GM11168 (cell line): ENCODE results near the gene CTSC.

Experiments
- in situ Hi-C: fragments of 300-500 bp; cut with MboI; formaldehyde crosslinking; loops from one replicate; pipeline ENCODE4 v1.12.0; 2022; ENCODE audit warnings: low sequenced_read_pairs; ENCODE audit not compliant: unreplicated experiment

The CTSC gene

DNA sequence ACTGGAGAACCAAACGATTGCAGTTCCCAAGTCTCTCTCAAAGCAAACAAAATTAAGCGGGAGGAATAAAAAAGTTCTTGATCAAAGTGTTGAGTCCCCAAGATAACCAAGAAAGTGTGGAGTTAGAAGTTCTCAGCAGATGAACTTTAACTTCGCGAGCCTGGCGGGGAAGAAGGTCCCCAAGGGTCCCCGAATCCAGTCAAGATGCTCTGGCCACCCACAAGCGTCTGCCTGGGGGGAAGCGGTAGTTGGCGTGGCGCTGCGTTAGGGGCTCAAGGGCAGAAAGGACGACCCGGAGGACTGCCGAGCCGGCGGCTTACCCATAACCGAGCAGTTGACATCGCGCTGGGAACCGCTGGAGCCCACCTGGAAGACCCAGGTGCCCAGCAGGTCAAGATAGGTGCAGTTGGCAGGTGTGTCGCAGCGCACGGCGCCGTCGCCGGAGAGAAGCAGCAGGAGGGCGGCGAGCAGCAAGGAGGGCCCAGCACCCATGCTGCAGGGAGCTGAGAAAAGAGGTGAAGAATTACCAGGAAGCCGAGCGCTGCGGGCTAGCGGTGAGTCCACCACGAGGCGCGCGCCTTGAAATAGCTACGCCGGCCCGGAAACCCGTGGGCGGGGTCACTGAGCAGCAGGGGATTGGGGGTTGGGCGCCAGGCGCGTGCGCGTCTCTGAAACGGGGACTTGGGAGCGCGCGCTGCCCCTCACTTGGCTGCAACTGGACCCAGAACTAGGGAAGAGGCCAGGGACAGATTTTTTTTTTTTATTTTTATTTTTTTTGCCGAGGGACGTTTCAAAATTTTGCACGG, at the start of gene CTSC:
Gene CTSC (minus strand): TSS at position 556 of the 806 bp plus-strand sequence. CDS start 64 bp downstream, at position 492.
- in situ Hi-C loops, result no loop called here

DNA sequence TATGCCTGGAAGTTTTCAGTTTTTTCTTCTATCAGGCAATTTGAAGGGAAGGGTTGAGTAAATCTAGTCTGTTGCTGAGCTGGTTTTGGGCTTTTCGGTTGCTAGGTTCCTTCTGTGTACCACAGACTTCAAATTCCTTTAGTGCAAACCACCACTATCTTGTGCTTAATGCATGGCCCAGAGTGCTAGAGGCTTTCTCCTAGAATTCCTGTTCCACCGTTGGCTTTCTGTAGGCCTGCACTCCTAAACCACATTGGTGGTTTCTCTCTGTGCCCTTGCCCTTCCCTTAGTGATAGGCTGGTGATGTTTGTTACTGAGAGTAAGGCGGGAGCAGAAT, 47.1 kb upstream of the CTSC start:
- in situ Hi-C loops, result no loop called here

- in situ Hi-C loops, result no loop called here
Observed at GRCh38 chr11:88384004-88384668, 46.6 kb upstream of the CTSC start.

- in situ Hi-C loops, result no loop called here
Observed at GRCh38 chr11:88383447-88383846, 45.9 kb upstream of the CTSC start.

DNA sequence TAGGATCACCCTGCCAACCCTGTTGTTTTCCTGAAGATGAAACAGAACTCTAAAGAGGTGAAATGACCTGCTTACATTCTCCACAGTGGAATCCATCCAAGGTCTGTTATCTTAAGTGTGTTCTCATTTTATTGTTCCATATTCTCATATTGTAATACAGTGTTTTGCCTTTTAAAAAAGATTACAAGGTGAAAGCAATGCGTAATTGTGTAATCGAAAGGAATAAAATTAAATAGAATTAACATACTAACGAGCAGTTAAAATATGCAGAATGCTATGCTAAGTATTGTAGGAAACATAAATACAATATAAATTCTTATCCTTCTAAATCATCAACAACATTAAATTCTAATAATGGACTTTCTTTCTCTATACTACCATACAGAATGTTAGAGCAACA, 41.6 kb upstream of the CTSC start:
- in situ Hi-C loops, result no loop called here

- in situ Hi-C loops, result no loop called here
Observed at GRCh38 chr11:88378422-88379066, 41.0 kb upstream of the CTSC start.

GRCh38 chr11:88377646-88378045, 40.1 kb upstream of the CTSC start:
- in situ Hi-C loops, result no loop called here

- in situ Hi-C loops, result no loop called here
Observed at GRCh38 chr11:88377144-88377543, 39.6 kb upstream of the CTSC start.

DNA sequence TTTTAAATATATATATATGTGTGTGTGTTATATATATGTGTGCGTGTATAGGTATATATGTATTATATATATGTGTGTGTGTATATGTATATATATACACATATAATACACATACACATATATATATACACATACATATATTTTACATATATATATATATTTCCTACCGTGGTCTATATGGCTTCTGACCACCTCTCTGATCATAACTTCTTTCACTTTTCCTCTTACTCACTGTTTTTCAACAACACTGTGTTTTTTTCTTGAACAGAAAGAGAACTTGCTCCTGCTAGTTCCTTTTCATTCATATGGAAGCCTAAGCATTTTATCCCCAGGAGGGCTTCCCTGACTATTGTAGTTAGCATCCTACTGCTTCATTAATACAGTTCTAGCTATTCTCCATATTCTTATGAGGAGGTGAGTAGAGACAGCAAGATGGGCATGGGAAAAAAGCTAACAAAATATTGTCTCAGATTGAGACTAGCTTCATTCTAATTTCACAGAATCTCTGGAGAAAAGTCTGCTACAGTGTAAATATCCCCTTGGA, 38.5 kb upstream of the CTSC start:
- in situ Hi-C loops, result no loop called here

DNA sequence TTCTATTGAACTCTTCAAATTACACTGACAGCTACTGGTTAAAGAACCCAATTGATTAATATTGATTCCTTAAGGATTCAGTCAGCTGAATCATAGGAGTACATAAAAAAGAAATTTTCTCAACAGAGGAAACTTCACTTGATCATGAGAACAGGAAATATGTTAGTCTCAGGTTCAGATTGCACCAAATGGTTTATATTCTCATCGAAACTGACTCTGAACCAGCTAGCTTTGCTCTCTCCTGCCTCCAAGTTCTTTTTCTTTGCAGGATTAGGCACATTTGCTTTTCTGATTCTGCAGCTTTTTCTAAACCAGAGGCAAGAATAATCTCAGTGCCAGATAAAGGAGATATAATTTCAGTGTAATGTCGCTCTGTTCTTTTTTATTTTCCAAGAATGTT, 33.2 kb upstream of the CTSC start:
- in situ Hi-C loops, result no loop called here

GRCh38 chr11:88367310-88367709, 29.8 kb upstream of the CTSC start:
- in situ Hi-C loops, result no loop called here

GRCh38 chr11:88363648-88364065, 26.1 kb upstream of the CTSC start:
- in situ Hi-C loops, result no loop called here

DNA sequence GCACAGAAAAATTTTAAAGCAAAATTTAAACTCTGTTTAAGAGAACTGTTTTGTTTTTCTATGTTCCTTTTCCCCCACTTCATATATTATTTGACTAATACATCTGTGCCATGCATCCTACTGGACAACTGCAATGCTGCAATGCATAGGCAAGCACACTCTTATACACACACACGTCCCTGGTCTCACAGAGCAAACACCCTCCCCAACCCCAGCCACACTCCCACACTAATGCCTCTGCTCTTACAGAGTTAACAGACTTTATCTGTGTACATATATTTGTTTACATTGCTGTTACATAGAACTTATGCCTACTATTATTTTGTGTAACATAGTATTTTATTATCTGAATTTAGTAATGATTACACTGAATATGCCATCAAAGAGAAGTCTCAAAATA, 25.5 kb upstream of the CTSC start:
- in situ Hi-C loops, result no loop called here

DNA sequence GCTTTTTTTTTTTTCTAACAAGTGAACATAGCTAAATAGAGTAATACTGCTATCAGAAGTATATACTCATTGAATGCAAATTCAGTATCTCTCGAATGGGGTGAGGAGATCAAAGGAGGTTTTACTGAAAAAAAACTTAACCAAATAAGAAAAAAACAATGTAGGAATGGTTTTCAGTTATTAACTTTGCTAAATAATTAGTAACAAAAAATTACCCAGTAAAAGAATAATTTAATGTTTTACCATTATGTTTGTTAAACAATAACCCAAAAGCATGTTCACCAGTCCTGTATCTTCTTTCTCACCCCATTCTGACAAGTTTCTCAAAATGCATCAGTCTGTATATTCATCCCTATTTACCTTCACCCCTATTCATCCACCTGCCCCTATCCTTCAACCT, 22.6 kb upstream of the CTSC start:
- in situ Hi-C loops, result no loop called here

GRCh38 chr11:88359541-88359940, 22.0 kb upstream of the CTSC start:
- in situ Hi-C loops, result no loop called here

- in situ Hi-C loops, result no loop called here
Observed at GRCh38 chr11:88359114-88359513, 21.6 kb upstream of the CTSC start.

- in situ Hi-C loops, result no loop called here
Observed at GRCh38 chr11:88358040-88358431, 20.5 kb upstream of the CTSC start.

- in situ Hi-C loops, result no loop called here
Observed at GRCh38 chr11:88357323-88358039, 19.9 kb upstream of the CTSC start.

DNA sequence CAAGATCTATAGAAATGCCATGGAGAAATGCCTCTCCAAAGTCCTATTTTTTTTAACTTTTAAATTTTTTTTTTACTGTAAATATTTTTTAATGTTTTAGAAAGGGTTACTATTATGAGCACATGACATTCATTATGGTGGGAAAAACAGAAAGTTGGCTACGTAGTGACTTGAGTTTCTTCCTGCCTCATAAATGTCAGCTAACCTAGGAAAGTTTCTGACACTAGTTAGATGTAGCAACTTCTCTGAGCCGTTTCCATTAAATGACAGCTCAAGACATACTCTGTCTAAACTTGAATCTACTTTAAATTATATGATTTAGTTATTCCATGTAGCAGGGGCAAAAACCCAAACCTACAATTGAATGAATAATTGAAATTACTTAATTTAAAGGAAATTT, 18.4 kb upstream of the CTSC start:
- in situ Hi-C loops, result no loop called here

- in situ Hi-C loops, result no loop called here
Observed at GRCh38 chr11:88354912-88355311, 17.4 kb upstream of the CTSC start.
